Mucosa of rectum (tissue), 2 donors: ENCODE results near the gene BIN1.

ENCODE experiments used
- H3K27ac ChIP-seq, 2 donors: one replicate each; pipeline ENCODE4 v1.7.0; 2013; ENCODE audit warnings: inconsistent platforms in 2 of 2, low read depth in 2 of 2, low read length in 2 of 2
- H3K27me3 ChIP-seq, 2 donors: one replicate each; pipeline ENCODE4 v1.7.0; 2013; ENCODE audit warnings: low read length in 2 of 2; ENCODE audit not compliant: control insufficient read depth in 2 of 2, insufficient read depth in 2 of 2
- H3K36me3 ChIP-seq, 2 donors: one replicate each; pipeline ENCODE4 v1.7.0; 2013; ENCODE audit warnings: low read length in 2 of 2; ENCODE audit not compliant: control insufficient read depth in 2 of 2, insufficient read depth in 2 of 2
- H3K4me1 ChIP-seq, 2 donors: one replicate each; pipeline ENCODE4 v1.7.0; 2013; ENCODE audit warnings: low read length in 2 of 2, mild to moderate bottlenecking in 1 of 2; ENCODE audit not compliant: control insufficient read depth in 2 of 2, insufficient read depth in 2 of 2
- H3K4me3 ChIP-seq, 2 donors: one replicate each; pipeline ENCODE4 v1.7.0; 2013; ENCODE audit warnings: low read length in 2 of 2
- H3K9ac ChIP-seq, 2 donors: one replicate each; pipeline ENCODE4 v1.7.0; 2013; ENCODE audit warnings: low read length in 2 of 2, low read depth in 1 of 2, mild to moderate bottlenecking in 1 of 2
- H3K9me3 ChIP-seq, 2 donors: one replicate each; pipeline ENCODE4 v1.7.0; 2013; ENCODE audit warnings: low read length in 2 of 2; ENCODE audit not compliant: control insufficient read depth in 2 of 2
- donor health status: healthy.
- donor health status: Normal muscosa, but diverticular disease.

The BIN1 gene

DNA sequence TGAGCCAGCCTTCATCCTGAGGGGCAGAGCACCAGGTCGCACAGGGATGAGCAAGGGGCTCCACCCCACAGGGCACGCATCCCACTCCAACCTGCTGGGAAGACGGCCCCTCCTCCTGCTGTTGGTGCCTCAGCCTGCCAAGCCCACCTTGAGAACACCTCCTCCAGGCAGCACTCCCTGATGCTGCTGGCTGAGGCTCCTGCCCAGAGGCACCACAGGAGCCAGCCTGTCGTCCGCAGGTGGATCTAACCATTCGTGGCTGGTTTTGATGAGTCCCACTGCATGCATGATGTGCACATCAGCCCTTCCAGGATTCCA lies 58.4 kb downstream of the BIN1 start:
- H3K4me1 ChIP-seq: peaks cover under 1 to 1% of the 10 kb centered on the region in 2 donors
- peaks cover 0 to 8% of the 10 kb centered on the region in 2 donors for H3K36me3 ChIP-seq
- no peak overlapping the region for H3K9ac ChIP-seq
- H3K4me3 ChIP-seq: no peak overlapping the region
- H3K27me3 ChIP-seq: no peaks in the 10 kb centered on the region
- no peaks in the 10 kb centered on the region for H3K9me3 ChIP-seq
- H3K27ac ChIP-seq: no peak overlapping the region

DNA sequence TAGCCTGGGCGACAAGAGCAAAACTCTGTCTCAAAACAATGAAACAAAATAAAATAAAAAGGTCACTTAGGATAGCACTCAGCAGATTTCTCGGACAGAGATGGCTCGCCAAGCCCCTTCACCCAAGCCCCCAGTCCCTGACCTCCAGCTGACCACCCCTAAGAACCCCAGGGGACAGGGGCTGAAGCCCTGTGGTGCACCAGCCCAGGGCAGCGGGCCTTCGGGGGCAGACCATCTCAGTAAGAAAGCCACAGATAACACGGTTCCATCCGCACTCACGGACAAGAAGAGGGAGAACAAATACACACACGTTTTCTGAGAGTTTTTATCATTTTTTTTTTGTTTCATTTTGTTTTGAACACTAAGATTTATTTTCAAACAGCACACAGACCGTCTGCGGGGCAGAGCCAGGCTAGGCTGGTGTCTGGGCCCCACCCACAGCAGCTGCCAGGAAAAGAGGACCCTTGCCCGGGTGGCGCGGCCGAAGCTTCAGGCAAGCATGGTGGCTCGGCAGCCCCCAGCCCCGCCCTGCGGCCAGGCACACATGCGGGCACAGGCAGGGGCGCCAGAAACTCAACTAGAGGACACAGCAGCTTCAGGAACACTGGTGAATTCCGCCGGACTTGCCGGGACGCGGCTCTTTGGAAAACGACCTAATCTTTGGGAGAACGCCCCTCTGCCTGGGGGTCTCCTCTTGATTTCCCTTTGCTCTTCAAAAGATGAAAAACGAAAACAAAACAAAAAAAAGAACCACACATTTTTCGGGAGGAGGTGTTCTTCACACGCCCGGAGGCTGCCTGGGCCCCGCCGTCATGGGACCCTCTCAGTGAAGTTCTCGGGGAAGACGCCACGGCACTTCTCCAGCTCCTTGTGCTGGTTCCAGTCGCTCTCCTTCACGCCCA lies 59.0 kb downstream of the BIN1 start:
- Histone ChIP-seq H3K4me1 (no peaks in the 10 kb centered on the region), H3K27me3 (no peaks in the 10 kb centered on the region), H3K36me3 (peaks cover 0 to 6% of the 10 kb centered on the region in 2 donors), H3K9me3 (no peaks in the 10 kb centered on the region), H3K27ac (no peak overlapping the region), H3K9ac (no peak overlapping the region), H3K4me3 (no peak overlapping the region)

DNA sequence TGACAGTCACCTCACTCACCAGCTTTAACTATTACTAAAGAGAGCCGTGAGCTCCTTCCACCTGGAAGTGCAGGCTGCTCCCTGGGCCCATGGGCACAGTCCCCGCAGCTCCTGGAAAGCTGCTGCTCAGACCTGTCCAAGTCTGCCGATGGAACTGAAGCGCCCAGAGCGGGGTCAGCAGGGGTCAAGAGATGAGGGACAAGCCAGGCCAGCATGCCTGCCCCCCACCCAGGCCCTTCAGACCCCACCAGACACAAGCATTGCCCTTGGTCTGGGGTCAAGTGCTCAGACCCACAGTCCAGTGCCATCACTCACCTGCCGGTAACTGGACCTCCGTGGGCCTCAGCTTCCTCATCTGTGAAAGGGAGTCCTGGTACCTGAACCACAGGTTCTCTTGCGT lies 59.9 kb downstream of the BIN1 start:
- Histone ChIP-seq H3K9me3 (no peaks in the 10 kb centered on the region), H3K27ac (no peak overlapping the region), H3K36me3 (peaks cover 0 to 6% of the 10 kb centered on the region in 2 donors), H3K4me1 (no peaks in the 10 kb centered on the region), H3K4me3 (no peak overlapping the region), H3K27me3 (no peaks in the 10 kb centered on the region), H3K9ac (no peak overlapping the region)

DNA sequence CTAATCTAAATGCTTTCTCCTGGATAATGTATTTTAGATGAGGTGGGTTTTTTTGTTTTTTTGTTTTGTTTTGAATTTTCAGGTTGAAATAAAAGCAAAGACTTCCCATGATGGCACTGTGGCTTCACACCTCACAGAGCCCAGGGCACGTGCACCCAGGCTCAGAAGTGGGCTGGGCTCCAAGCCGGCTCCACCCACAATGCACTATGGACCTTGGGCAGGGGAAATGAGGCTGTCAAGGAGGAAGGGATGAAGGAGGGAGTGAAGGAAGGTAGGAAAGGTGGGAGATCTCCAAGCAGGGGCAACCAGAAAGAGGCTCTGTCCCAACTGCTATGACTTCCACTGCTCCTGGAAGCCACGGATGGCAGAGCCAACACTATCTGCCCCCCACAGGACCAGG lies 60.4 kb downstream of the BIN1 start:
- Histone ChIP-seq H3K27me3 (no peaks in the 10 kb centered on the region), H3K4me1 (no peaks in the 10 kb centered on the region), H3K4me3 (no peak overlapping the region), H3K36me3 (peaks cover 0 to 6% of the 10 kb centered on the region in 2 donors), H3K9ac (no peak overlapping the region), H3K9me3 (no peaks in the 10 kb centered on the region), H3K27ac (no peak overlapping the region)

DNA sequence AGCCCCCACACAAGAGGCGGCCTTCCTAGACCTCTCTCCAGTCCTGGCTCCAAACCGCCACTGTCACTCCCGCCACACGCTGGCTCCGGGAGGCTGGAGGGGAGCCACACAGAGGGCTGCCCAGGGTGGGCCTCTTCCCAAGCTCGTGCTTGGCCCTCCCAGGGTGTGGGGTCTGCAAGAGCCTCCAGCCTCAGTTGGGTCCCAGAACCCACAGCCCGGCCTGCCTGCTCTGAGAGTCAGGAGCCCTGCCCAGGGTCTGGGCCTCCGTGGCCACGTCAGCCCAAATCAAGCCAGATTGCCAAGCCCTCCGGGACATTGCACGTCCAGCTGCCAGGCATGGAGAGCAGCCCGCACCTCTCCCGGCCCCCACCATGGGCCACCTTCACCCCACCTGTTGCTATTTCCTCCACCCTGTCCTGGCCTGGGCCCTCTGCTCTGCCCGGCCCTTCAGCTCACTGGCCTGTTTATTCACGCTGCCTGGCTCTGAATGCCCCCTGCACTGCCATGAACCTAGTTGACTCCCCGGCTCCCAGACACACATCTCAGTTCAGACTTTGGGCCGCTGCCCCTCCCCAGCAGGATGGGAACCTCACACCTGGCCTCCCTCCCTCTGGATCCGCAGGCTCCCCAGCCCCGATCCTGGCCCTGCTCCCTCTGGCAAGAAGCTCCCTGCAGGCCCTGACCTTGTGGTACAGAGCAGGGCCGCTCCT lies 61.0 kb downstream of the BIN1 start:
- Histone ChIP-seq H3K27me3 (no peaks in the 10 kb centered on the region), H3K4me3 (no peak overlapping the region), H3K4me1 (no peaks in the 10 kb centered on the region), H3K9ac (no peak overlapping the region), H3K36me3 (peaks cover 0 to 6% of the 10 kb centered on the region in 2 donors), H3K27ac (no peak overlapping the region), H3K9me3 (no peaks in the 10 kb centered on the region)

DNA sequence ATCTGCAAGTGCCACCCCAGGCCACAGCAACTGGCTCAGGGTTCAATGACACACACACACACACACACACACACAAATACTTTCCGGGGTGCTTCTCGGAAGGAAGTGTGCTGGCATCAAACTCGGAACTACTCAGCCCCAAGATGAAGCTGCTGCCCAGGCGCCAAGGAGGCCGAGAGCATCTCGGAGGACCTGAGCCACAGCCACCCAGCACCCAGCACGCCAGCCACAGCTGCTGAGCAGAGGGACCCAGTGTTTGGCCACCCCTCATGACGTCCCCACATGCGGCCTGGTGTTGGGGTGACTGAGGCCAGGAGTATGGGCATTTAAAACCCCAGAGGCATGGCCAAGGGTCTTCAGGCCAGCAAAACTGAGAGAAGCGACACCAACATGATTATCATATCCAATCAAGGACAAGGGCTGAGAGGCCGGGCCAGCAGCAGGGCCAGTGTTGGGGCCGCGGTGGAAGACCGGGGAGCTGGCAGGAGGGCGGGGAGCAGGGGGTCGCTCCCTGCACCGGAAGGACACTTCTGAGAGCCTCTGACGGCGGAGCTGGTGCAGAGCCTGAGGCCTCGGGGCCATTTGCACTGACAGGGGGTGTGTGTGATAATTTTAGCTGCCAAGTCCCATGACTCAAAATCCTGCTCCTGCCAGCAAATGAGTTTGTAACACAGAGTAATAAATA lies 61.8 kb downstream of the BIN1 start:
- no peak overlapping the region for H3K9ac ChIP-seq
- no peaks in the 10 kb centered on the region for H3K4me1 ChIP-seq
- H3K9me3 ChIP-seq: no peaks in the 10 kb centered on the region
- H3K36me3 ChIP-seq: peaks cover 0 to 6% of the 10 kb centered on the region in 2 donors
- H3K27me3 ChIP-seq: no peaks in the 10 kb centered on the region
- no peak overlapping the region for H3K4me3 ChIP-seq
- no peak overlapping the region for H3K27ac ChIP-seq

DNA sequence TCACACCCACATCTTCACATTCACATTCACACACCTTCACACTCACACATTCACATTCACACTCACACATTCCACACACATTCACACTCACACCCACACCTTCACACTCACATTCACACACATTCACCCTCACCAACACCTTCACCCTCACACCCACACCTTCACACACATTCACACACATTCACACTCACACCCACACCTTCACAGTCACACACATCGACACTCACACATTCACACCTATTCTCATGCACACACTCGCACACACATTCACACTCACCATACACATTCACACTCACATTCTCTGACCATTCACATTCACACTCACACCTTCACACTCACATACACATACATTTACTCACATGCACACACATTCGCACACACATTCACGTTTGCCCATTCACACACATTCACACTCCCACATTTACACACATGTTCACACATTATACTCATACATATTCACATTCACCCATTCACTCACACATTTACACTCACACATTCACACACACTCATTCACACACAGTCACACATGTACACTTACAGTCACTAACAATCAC lies 62.7 kb downstream of the BIN1 start:
- H3K27ac ChIP-seq: no peak overlapping the region
- no peak overlapping the region for H3K4me3 ChIP-seq
- no peak overlapping the region for H3K9ac ChIP-seq
- H3K9me3 ChIP-seq: no peaks in the 10 kb centered on the region
- no peaks in the 10 kb centered on the region for H3K4me1 ChIP-seq
- no peaks in the 10 kb centered on the region for H3K27me3 ChIP-seq
- peaks cover 0 to 6% of the 10 kb centered on the region in 2 donors for H3K36me3 ChIP-seq

DNA sequence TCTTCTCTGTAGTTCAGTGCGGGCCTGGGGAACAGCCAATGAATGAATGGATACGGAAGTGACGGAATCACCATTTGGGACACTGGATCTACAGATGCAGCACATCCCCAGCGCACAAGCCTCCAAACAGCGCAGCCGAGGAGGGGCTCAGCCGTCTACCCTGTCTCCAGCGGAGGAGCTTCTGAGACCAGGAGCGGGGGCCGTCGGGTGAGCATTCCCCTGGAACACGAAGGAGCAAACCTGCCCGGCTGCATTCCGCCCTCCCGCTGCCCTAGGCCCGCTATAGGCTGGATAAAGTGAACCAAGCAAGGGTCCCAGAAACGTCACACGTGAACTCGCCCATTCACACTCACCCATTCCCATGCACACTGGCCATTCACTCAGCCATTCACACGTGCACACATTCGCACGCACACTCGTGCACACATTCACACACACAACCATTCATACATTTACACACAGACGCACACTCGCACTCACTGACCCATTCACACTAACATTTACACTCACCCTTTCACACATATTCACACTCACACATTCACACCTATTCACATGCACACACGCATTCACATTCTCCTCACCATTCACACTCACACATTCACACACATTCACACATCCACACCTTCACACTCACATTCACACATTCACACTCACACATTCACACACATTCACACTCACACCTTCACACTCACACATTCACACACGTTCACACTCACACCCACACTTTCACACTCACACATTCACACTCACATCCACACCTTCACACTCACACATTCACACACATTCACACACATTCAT lies 63.4 kb downstream of the BIN1 start:
- H3K27me3 ChIP-seq: no peaks in the 10 kb centered on the region
- no peaks in the 10 kb centered on the region for H3K4me1 ChIP-seq
- H3K27ac ChIP-seq: no peak overlapping the region
- no peak overlapping the region for H3K9ac ChIP-seq
- peaks cover 0 to 3% of the 10 kb centered on the region in 2 donors for H3K36me3 ChIP-seq
- no peaks in the 10 kb centered on the region for H3K9me3 ChIP-seq
- no peak overlapping the region for H3K4me3 ChIP-seq

DNA sequence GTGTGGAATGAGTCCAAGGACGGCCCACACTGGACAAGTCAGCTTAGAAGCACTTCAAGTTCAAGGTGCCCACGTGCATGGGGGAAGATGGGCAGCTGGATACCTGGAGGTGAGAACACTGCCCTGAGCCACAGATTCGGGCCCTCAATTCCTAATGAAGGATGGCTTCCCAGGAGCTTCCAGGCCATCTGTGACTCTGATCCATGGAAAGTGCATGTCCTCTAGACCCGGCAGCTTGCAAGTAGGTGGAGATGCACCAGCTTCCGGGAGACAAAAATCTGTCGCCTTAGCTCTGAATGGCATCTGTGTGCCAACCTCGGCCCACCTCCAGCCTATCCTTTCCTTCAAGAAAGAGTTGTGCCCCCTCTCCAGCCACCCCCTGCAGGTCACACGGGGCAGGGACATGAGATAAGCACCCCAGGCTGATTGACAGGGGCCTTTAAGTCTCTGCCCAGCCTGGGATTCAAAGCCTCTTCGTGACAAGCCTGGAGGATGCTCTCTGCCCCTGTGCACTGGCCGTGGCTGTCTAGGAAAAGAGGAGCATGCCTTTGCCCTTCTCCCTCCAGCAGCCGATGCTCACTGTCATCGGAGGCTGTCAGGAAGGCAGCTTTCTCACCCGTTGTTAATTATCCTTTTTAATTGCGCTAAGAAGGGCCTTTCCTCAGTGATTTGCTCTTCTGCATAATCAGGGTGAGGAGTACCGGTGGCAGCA lies 65.5 kb downstream of the BIN1 start:
- Histone ChIP-seq H3K9ac (no peak overlapping the region), H3K27me3 (no peaks in the 10 kb centered on the region), H3K27ac (no peak overlapping the region), H3K4me3 (no peak overlapping the region), H3K9me3 (no peaks in the 10 kb centered on the region), H3K36me3 (no peaks in the 10 kb centered on the region), H3K4me1 (no peaks in the 10 kb centered on the region)
